Glutamatergic neuron (in vitro differentiated cells): ENCODE results near the gene KLHL33. TPM values are rescaled to one million over a fixed set of nuclear protein-coding genes. Genes with fewer than 3 reads are reported as not detected.

ENCODE experiments used
- DNase-seq: peaks from one replicate; pipeline ENCODE4 v3.0.0; 2022
- H3K27ac Mint-ChIP-seq: one replicate; pipeline ENCODE4 v1.8.0; 2020; ENCODE audit warnings: mild to moderate bottlenecking, mixed read lengths, inconsistent platforms; ENCODE audit not compliant: unreplicated experiment
- H3K27me3 Mint-ChIP-seq: one replicate; pipeline ENCODE4 v1.8.0; 2020; ENCODE audit warnings: mild to moderate bottlenecking, moderate library complexity, mixed read lengths, inconsistent platforms; ENCODE audit not compliant: unreplicated experiment
- H3K36me3 Mint-ChIP-seq: one replicate; pipeline ENCODE4 v1.8.0; 2020; ENCODE audit warnings: mild to moderate bottlenecking, mixed read lengths, inconsistent platforms; ENCODE audit not compliant: unreplicated experiment
- H3K4me1 Mint-ChIP-seq: one replicate; pipeline ENCODE4 v1.8.0; 2020; ENCODE audit warnings: mild to moderate bottlenecking, low read depth, mixed read lengths, inconsistent platforms; ENCODE audit not compliant: unreplicated experiment
- H3K4me3 Mint-ChIP-seq: one replicate; pipeline ENCODE4 v1.8.0; 2020; ENCODE audit warnings: mild to moderate bottlenecking, mixed read lengths, inconsistent platforms; ENCODE audit not compliant: unreplicated experiment
- H3K9me3 Mint-ChIP-seq: one replicate; pipeline ENCODE4 v1.8.0; 2020; ENCODE audit warnings: mild to moderate bottlenecking, moderate library complexity, mixed read lengths, inconsistent platforms; ENCODE audit not compliant: unreplicated experiment
- CTCF ChIP-seq: fragments of 200-600 bp; sonication (generic); IDR thresholded peaks from one replicate; pipeline ENCODE4 v1.5.0; 2021; ENCODE audit not compliant: partially characterized antibody, unreplicated experiment
- total RNA-seq: library from RNA; stranded (reverse); fragmentation: NEBNext Ultra II Directional; extraction: Animal tissue kit (Norgen Biotek cat#: 25700); gene quantifications from one replicate; pipeline ENCODE4 v1.2.1, GENCODE V29; 2021; ENCODE audit not compliant: unreplicated experiment

Gene KLHL33
- total RNA-seq, 1 donor from 2014 or later: 0.15 TPM

- DNase-seq: no peak
- Mint-ChIP-seq H3K27me3 (peaks cover 8% of the 10 kb centered on the region), H3K27ac (no peak overlapping the region), H3K4me3 (no peak overlapping the region), H3K9me3 (peaks cover 7% of the 10 kb centered on the region), H3K36me3 (peaks cover 15% of the 10 kb centered on the region), H3K4me1 (no peaks in the 10 kb centered on the region)
- no peak for TF ChIP-seq CTCF
These were observed 5.5 kb upstream of the KLHL33 start for GRCh38 chr14:20441461-20441860.

- Mint-ChIP-seq H3K27me3 (peaks cover 8% of the 10 kb centered on the region), H3K4me1 (no peaks in the 10 kb centered on the region), H3K36me3 (peaks cover 15% of the 10 kb centered on the region), H3K9me3 (peaks cover 7% of the 10 kb centered on the region), H3K27ac (no peak overlapping the region), H3K4me3 (no peak overlapping the region)
- no peak for DNase-seq
- no peak for TF ChIP-seq CTCF
These were observed 4.9 kb upstream of the KLHL33 start for GRCh38 chr14:20440882-20441281.

GRCh38 chr14:20440465-20440864, 4.5 kb upstream of the KLHL33 start:
- Mint-ChIP-seq H3K4me3 (no peak overlapping the region), H3K36me3 (peaks cover 15% of the 10 kb centered on the region), H3K9me3 (peaks cover 7% of the 10 kb centered on the region), H3K4me1 (no peaks in the 10 kb centered on the region), H3K27ac (no peak overlapping the region), H3K27me3 (peaks cover 8% of the 10 kb centered on the region)
- no peak for TF ChIP-seq CTCF
- no peak for DNase-seq

GRCh38 chr14:20438664-20439063, 2.7 kb upstream of the KLHL33 start:
- peaks cover 8% of the 10 kb centered on the region for H3K27me3 Mint-ChIP-seq
- H3K27ac Mint-ChIP-seq: no peak overlapping the region
- H3K36me3 Mint-ChIP-seq: peaks cover 15% of the 10 kb centered on the region
- no peak for DNase-seq
- no peak overlapping the region for H3K4me3 Mint-ChIP-seq
- H3K9me3 Mint-ChIP-seq: peaks cover 7% of the 10 kb centered on the region
- TF ChIP-seq CTCF: no peak
- H3K4me1 Mint-ChIP-seq: no peaks in the 10 kb centered on the region

GRCh38 chr14:20436363-20436755, 393 bp upstream of the KLHL33 start:
- peaks cover 5% of the 10 kb centered on the region for H3K9me3 Mint-ChIP-seq
- TF ChIP-seq CTCF: no peak
- no peaks in the 10 kb centered on the region for H3K36me3 Mint-ChIP-seq
- no peak overlapping the region for H3K4me3 Mint-ChIP-seq
- no peak overlapping the region for H3K27ac Mint-ChIP-seq
- no peaks in the 10 kb centered on the region for H3K4me1 Mint-ChIP-seq
- peaks cover 8% of the 10 kb centered on the region for H3K27me3 Mint-ChIP-seq
- DNase-seq: no peak
